Suprapubic skin (tissue), 3 donors: Measurements from ENCODE around the gene NIPBL.

Source experiments
- EP300 ChIP-seq: sonication (generic); formaldehyde crosslinking; IDR thresholded peaks from one replicate; pipeline ENCODE4 v1.6.1; 2017; ENCODE audit warnings: antibody characterized with exemption
- TF ChIP-seq, protein P1 (sequence below), 2 donors: fragments of 200-600 bp in 1 of 2; fragments of 450-650 bp in 1 of 2; sonication (generic) in 1 of 2; IDR thresholded peaks; one replicate each; pipeline ENCODE4 v1.5.1; 2016 to 2019; ENCODE audit warnings: antibody characterized with exemption in 2 of 2, mild to moderate bottlenecking in 1 of 2, moderate library complexity in 1 of 2

DNA sequence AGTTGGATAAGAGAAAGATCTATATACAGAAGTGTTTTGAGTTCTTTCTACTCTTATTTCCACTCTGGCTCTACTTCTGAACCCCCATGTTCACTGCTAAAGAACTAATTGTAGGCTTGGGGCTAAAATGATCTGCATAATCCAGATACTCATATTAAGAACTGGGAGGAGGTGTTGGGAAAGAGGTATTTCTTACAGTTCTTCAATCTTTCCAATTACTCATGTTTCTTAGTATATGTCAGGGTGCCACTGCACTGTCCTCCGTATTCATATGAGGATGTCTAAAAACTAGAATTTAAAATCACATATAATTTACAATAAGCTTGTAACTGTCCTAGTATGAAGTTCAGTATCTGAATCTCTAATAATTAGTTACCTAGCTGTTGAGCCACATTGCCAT is 12.7 kb downstream of the NIPBL start:
- TF ChIP-seq, protein P1, sequence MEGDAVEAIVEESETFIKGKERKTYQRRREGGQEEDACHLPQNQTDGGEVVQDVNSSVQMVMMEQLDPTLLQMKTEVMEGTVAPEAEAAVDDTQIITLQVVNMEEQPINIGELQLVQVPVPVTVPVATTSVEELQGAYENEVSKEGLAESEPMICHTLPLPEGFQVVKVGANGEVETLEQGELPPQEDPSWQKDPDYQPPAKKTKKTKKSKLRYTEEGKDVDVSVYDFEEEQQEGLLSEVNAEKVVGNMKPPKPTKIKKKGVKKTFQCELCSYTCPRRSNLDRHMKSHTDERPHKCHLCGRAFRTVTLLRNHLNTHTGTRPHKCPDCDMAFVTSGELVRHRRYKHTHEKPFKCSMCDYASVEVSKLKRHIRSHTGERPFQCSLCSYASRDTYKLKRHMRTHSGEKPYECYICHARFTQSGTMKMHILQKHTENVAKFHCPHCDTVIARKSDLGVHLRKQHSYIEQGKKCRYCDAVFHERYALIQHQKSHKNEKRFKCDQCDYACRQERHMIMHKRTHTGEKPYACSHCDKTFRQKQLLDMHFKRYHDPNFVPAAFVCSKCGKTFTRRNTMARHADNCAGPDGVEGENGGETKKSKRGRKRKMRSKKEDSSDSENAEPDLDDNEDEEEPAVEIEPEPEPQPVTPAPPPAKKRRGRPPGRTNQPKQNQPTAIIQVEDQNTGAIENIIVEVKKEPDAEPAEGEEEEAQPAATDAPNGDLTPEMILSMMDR (IDR thresholded peaks at IDR 0.05): no peak
- no peak for TF ChIP-seq EP300
